Uterus (tissue), 2 donors: ENCODE measurements around the gene ACBD5.

Experiments used
- POLR2A ChIP-seq, 2 donors: fragments of 450-650 bp; IDR thresholded peaks; one replicate each; pipeline ENCODE4 v1.6.1; 2016; ENCODE audit warnings: antibody characterized with exemption in 2 of 2, mild to moderate bottlenecking in 1 of 2, moderate library complexity in 1 of 2
- TF ChIP-seq, protein P1 (sequence below), 4 experiments: fragments of 200-600 bp in 2 of 4; fragments of 450-650 bp in 2 of 4; sonication (generic) in 2 of 4; IDR thresholded peaks; one replicate each; pipeline ENCODE4 v1.5.1; 2016 to 2019; ENCODE audit warnings: antibody characterized with exemption in 4 of 4, mild to moderate bottlenecking in 2 of 4, moderate library complexity in 1 of 4

DNA sequence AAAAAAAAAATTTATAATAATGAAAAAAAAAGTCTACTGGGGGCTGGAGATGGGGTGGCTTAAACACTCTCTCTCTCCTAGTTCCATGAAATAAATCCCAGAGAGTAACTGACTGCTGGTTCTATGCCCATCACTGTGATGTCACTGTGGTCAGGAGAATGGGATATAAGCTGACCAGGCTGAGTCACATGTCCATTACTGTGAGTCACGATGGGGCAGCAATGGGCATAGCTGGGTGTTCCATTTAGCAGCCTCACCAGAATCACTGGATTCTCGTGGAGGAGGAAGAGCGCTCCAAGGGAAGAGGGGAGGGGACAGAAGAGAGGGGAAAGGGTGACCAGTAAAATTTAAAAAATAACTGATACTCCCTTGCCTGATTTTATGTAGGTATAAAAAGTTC lies 48.3 kb downstream of the ACBD5 start:
- TF ChIP-seq, protein P1, sequence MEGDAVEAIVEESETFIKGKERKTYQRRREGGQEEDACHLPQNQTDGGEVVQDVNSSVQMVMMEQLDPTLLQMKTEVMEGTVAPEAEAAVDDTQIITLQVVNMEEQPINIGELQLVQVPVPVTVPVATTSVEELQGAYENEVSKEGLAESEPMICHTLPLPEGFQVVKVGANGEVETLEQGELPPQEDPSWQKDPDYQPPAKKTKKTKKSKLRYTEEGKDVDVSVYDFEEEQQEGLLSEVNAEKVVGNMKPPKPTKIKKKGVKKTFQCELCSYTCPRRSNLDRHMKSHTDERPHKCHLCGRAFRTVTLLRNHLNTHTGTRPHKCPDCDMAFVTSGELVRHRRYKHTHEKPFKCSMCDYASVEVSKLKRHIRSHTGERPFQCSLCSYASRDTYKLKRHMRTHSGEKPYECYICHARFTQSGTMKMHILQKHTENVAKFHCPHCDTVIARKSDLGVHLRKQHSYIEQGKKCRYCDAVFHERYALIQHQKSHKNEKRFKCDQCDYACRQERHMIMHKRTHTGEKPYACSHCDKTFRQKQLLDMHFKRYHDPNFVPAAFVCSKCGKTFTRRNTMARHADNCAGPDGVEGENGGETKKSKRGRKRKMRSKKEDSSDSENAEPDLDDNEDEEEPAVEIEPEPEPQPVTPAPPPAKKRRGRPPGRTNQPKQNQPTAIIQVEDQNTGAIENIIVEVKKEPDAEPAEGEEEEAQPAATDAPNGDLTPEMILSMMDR (IDR thresholded peaks at IDR 0.05) = no peak
- no peak for TF ChIP-seq POLR2A (IDR thresholded peaks at IDR 0.05)
